Astrocyte of the hippocampus (primary cell): ENCODE results near the gene CEBPZ.

Source experiments
- DNase-seq: peaks from one replicate; pipeline ENCODE4 v3.0.0; 2011; ENCODE audit warnings: low read depth, low spot score

Gene CEBPZ

DNA sequence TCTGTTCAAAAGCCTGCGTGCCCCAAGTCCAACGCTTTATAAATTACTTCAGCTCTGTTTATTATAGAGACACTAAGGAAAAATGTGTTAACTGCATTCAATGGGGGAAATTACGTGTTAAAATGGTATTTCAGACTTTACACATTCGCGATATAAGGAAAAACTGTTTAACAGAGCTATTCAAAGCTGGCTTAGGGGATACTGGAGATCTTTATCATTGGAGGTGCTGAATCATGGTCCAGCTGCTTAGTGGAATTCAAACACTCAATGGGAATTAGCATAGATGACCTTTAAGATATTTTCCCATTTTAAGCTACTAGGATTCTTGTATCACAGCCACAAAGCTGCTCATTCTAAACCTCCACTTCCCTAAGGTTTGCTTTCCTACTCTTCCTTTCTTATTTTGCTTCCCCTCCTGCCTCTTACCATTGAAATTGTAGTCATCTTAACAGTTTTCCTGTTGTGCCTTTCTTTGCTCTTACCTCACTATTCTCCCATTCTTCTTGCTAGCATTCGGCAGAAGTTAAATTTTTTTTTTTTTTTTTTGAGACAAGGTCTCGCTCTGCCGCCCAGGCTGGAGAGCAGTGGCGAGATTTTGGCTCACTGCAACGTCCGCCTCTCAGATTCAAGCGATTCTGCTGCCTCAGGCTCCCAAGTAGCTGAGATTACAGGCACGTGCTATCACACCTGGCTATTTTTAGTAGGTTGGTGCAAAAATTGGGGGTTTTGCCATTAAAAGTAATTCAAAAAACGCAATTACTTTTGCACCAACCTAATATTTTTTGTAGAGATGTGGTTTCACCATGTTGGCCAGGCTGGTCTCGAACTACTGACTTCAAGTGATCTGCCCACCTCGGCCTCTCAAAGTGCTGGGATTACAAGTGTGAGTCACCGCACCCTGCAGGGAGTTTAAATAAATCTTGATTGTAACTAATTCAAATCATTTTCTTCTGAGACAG, 49.4 kb downstream of the CEBPZ start:
- peak; percentile 52 for DNase-seq

DNA sequence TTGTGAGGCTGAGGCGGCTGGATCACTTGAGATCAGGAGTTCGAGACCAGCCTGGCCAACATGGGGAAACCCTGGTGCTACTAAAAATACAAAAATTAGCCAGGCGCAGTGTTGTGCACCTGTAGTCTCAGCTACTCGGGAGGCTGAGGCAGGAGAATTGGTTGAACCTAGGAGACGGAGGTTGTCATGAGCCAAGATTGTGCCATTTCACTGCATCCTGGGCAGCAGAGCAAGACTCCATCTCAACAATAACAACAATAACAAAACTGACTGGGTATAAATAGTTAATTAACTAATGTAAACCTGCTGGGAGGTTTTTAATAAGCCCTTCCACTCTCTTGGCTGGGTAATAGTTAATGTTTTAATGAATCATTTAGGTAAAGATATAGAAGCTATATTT, 50.8 kb downstream of the CEBPZ start:
- no peak for DNase-seq

DNA sequence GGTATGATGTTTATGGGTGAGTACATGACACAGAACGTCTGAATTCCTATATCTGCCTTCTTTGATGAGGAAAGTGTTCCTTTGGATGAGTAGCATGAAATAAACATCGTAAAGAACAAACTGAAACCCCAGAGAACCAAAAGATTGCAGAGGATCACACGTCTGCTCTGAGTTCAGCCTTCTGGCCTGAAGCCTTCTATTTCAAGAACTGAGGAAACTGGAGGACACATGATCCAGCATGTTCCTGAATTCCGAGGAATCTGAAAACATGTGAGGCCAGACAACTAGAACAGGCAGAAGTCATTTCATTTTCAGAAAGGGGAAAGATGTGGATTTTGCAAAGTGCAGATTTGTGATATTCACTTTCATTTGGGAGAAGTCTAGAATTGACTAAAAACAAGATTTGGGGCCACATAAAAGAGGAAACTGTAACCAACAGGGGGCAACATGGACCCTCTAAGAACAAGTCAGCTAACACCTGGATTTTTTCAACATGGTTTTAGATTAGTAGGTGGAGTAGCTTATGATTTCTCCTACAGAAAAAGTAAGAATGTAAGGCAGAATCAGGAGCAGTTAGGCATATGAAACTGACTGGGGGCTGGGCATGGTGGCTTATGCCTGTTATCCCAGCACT, 51.3 kb downstream of the CEBPZ start:
- no peak for DNase-seq

DNA sequence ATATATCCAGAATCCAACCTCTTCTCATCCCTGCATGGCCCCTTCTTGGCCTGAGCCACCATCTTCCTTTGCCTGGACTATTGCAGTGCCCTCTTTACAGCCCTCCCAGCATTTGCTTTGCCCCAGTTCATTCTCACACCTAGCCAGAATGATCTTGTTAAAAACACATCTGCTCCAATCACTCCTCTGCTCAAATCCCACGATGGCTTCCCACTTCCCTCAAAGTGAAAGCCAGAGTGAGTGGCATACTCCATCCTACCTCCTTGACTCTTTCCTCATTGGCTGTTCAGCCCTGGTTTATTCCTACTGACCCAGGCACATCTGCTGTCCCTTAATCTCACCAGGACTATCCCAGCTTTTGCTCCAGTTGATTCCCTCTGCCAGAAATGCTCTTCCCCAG, 57.7 kb downstream of the CEBPZ start:
- no peak for DNase-seq

DNA sequence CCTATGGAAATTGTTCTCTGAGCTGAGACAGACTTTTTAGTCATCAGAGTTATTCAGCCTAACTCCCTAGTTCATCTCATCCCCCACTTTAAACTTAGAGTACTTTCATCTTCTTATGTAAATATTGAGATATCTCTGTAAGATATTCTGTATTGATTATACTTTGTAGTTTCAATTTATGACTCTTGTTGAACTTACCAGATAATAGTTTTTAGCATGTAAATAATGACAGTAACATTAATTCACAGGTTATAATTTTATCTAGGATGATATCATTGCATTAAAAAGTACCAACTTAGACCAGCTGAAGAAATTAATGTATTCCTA, 59.8 kb downstream of the CEBPZ start:
- no peak for DNase-seq

DNA sequence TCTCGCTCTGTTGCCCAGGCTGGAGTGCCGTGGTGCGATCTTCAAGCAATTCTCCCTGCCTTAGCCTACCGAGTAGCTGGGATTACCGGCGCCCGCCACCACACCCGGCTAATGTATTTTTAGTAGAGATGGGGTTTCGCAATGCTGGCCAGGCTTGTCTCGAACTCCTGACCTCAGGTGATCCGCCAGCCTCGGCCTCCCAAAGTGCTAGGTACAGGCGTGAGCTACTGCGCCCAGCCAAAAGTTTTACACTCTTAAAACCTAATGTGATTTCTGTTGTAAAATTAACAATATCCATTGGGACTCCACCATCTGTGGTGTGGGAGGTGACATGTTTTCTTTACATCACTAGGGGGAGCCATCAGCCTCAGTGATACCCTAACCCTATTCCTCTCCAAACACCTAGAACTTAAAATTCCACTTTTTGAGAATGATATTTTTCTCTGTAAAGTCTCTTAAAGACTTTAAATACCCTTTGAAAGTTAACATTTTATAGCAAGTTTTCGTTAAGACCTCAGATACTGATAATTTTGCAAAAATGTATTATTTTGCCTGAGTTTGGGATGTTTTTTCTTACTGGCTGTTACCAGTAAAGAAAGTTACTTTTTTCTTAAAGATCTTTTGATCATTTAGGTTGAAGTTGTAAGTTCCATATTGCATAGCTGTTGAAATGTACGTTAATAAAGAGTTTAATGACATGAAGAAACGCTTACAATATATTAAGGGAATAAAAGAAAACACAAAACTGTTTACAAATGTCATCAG, 63.0 kb downstream of the CEBPZ start:
- DNase-seq: peak; percentile 67

DNA sequence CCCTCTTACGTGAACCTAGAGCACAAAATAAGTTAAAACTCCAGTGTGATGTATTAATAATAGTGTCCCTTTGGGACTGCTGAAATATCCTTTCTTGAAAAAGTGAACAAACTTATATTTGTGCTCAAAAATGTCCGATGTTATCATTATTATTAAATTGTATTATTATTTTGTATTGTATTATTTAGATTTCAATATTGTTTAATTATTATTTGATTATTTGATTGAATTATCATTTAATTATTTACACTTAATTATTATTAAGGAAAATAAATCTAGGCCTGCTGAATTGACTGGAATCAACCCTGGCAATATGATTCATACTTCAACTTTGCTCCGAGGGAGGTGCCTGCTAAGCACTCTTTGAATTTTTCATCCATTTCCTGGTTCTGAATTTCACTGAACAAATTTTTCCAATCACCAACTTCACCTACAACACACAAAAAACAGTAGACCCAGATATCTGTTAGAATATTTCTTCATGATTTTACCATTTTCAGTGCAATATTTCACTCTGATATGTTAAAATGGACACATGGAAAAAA, 63.7 kb downstream of the CEBPZ start:
- DNase-seq: no peak

DNA sequence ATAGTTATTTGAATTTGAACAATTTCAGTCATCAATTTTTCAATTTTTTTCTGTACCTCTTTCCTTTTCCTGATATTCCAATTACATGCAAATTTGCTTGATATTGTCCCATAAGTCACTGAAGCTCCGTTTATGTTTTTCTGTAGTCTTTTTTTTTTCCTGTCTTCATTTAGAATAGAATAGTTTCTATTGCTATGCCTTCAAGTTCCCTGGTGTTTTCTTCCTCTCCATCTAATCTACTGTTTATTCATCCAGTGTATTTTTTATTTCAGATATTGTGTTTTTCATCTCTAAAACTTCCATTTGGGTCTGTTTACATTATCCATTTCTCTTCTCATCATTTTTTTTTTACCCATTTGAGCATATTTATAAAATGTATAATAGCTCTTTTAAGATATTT, 66.6 kb downstream of the CEBPZ start:
- DNase-seq: no peak

DNA sequence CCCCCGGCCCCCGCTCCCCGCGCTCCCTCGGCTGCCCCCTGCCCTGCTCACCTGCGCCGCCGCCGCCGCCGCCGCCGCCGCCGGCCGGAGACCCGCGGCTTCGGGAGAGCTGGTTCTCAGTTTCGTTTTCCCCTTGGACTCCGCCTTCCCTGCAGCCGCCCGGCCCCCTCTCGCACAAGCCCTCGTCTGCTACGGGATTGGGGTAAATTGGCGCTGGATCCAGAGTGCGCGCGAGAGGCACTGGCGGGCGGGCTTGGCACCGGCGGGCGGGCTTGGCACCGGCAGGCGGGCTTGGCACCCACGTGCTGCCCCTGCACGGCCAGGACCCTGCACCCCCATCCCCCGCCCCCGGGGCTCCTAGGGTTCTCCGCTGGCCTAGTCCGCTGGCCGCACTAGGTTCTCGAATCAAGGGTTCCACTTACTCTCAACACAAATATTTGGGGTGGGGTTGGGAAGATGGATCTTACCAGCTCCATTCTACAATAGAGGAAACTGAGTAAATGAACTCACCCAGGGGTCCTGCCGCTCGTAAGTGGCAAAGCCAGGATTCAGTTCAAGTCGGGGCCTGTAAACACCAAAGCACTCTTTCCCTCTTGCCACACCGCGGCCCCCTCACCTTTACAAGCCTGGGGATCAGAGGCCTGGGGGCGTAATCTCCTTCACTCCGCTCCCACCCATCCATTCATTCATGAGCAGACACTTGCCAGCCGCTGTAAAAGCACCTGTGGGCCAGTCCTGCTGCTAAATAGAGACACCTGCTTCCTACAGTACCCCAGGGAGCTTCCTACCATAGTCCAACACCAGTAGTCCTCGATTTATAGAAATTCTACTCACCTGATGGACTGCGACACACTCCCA, 74.3 kb downstream of the CEBPZ start, which contains the start of gene EIF2AK2:
Gene EIF2AK2 (minus strand): TSS at position 124 of the 858 bp plus-strand sequence. CDS start 9,174 bp downstream, outside the sequence.
- DNase-seq: peak; percentile 95

DNA sequence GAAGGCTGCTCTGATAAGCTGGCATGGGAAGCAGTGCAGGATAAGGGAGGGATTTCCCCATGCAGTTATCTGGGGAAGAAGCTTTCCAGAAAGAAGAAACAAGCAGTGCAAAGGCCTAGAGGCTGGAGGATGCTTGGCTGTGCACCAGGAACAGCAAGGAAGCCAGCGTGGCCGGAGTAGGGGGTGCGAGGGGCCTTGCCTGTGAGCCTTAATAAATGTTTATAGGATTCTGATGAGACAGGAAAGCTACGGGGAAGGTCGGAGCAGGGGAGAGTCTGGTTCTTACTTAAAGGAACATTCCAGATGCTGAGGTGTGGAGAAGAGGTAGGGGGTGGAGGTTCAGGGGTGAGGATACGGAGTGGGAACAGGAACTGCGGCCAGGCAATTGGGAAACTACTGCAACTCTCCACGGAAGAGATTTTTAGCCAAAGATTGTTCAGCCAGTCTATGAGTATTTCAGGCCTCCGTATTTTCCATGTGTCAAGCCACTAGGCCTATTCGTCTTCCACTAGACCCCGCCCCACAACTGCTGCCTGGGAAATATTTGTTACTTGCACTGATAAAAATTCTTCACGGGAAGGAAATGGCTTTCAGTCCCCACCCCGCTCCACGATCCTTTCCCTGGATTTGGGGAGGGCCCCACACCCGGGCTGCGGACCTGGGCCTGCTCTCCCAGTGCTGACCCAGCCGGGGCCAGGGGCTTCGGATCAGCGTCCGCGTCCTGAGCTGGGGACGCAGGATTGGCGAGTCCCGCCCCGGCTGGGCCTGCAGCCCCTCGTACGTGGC, 75.1 kb downstream of the CEBPZ start:
- peak; percentile 71 for DNase-seq

DNA sequence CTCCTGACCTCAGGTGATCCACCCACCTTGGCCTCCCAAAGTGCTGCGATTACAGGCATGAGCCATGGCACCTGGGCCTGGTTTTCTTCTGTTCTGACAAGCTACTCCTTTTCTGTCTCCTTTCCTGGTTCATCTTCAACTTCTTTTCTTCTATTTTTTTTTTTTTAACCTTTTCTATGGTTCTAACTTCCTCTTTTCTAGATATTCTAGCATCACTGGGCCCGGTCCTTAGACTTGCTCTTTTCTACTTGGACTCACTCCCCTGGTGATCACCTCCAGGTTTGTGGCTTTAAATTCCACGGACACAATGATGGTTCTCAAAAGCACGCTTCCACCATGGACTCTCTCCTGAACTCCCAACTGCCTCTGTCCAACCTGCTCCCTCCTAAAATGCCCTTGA, 76.6 kb downstream of the CEBPZ start:
- no peak for DNase-seq

DNA sequence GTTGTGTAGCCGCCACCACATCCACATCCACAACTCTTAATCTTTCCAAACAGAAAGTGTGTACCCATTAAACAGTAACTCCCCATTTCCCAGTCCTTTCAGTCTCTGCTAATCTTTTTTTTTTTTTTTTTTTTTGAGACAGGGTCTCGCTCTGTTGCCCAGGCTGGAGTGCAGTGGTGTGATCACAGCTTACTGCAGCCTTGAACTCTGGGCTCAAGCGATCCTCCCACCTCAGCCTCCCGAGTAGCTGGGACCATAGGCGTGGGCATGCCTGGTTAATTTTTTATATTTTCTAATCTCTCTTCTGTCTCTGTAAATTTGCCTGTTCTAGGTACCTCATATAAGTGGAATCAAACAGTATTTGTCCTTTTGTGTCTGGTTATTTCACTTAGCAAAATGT, 78.2 kb downstream of the CEBPZ start:
- no peak for DNase-seq
